NAMALWA (cell line): ENCODE data around the gene PBX3.

Source experiments
- DNase-seq: peaks from one replicate; pipeline ENCODE4 v3.0.0-alpha.2; 2015; ENCODE audit warnings: low spot score

PBX3 gene

DNA sequence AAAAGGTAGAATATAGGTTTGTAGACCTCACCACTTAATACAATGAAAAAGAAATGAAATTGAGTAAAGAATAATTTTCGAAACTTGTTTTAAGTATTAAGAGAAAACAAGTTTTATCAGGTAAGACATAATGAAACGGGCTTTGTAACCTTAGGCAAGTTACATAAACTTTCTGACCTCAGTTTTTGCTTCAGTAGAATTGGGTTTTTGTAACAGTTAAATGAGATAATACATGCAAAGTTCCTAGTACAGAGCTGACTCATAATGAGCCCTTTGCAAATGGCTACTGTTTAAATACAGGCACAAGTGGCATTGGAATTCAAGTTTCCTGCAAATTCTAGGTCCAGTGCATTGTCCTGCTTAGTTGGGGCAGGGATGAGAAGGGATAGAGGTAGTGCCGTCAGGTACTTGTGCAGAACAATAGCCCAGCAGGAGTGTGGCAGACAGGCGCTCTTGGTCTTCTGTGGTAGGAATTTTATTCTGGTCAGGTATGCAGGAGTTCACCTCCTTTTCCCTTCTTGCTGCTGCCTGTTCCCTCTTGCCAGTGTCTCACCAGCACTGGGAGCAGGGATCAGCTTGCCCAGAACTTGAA lies 203.8 kb downstream of the PBX3 start:
- no peak for DNase-seq

DNA sequence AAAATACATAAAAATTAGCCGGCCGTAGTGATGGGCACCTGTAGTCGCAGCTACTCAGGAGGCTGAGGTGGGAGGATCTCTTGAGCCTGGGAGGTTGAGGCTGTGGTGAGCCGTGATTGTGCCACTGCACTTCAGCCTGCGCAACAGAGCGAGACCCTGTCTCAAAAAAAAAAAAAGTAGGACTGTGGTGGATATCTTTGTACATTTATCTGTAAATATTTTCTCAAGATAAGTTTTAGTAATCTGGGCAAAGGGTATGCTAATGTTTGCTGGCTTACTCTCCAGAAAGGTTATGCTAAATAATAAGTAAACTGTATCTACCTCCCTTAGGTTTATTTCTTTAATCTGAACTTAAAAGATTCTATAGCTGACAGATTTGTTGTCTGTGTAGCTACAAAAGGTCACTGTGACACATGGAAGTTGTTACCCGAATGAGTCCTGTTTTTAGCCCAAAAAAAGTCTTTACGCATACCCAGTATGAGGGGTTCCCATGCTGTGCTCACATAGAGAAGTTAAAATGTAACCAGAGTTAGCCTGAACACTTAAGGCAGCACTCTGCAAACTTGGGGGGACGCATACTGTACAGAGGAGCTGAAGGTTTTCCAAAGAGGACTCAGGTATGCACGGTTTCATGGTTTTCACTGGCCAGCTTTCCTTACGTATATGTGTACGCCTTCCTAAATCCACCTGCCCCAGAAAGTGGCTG lies 206.3 kb downstream of the PBX3 start:
- DNase-seq: no peak

DNA sequence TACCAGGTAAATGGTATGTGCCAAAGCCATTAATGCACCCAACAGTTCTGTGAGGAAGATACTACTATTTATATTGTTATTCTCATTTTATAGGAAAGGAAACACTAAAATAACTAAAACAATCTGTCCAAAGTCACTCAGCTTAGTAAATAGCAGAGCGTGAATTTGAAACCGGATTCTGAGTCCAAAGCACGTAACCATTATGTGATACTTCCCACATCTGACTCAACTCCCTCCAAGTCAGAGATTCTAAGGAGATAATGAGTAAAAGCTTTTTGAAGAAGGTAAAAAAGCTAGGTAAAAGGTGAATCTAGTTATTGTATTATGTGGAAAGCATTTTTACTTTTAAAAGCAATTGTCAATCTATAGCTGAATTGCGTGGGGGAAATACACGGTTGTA lies 208.9 kb downstream of the PBX3 start:
- DNase-seq: no peak

DNA sequence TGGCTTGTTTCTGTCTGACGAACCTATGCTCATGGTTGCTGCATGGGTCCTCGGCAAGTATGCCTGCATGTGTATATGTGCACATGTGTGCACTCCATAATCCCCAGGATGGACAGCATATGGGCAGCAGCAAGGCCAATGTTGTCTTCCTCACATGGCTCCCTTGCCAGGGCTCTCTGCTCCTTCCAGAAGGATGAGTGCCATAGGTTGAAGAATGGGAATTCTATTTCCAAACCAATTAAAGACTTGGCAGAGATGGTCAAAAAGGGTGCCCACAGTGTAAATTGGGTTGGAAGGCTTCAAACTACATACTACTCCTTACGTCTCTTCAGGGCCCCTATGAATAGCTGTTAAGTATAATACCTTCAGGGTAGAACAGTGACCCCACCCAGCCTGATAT lies 212.1 kb downstream of the PBX3 start:
- no peak for DNase-seq

DNA sequence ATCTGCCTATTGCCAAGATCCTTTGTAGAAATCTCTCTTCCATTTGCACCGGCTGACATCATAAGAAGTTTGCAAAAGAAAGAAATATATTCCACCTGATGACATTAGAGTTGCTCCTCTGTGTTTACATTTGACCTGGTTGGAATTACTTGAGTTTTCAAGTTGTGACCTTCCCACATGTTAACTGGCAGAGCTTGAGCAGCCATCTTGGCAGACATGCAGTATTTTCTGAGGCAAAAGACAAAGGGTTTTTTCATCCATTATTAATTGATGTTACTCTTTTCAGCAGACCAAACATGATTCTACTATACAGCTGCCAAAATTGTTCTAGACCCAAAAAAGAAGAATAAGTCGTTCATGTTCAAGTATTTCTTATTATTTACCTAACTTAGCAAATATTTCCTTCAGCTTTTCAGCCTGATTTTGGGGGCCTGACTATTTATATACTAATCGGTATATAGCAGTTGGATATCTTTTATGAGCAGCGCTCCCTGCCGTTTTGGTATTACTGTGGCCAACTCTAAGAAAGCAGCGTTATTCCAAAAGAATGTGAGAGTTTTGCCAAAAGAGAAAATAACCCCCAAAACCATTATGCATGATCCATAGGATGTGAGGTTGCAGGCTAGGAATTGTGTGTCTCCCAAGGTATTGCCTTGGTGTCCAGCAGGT lies 212.9 kb downstream of the PBX3 start:
- DNase-seq: no peak

DNA sequence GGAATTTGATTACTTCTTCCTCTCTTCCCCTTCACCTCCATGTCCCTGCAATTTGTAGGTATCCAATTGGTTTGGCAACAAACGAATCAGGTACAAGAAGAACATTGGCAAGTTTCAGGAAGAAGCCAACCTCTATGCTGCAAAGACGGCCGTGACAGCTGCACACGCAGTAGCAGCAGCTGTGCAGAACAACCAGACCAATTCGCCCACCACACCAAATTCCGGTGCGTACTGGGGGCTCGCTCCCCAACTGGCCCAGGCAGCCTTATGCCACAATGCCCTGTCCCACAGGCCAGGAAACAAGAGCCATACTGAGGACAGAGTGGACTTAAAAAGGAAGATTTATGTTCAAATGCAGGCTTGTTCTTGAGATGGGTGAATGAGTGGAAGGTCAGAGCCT lies 213.5 kb downstream of the PBX3 start:
- DNase-seq: no peak

DNA sequence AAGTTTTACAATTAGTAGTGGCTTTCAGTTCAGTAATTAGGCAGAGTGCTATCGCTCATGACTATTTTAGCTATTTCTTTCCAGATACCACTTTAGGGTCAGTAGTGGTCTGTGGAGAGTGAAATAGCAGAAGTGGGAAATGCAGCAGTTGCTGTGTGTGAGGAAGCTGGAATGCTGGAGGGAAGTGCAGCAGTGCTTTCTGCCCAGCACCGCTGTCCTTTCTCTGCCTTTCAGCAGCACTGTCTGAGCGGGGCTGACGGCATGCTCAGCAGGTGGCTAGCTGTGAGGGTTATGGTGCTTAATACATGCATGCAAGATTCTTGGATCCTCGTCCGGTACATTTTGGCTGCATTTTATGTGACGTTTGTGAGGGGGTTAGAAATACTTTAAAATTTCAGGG lies 213.9 kb downstream of the PBX3 start:
- no peak for DNase-seq

DNA sequence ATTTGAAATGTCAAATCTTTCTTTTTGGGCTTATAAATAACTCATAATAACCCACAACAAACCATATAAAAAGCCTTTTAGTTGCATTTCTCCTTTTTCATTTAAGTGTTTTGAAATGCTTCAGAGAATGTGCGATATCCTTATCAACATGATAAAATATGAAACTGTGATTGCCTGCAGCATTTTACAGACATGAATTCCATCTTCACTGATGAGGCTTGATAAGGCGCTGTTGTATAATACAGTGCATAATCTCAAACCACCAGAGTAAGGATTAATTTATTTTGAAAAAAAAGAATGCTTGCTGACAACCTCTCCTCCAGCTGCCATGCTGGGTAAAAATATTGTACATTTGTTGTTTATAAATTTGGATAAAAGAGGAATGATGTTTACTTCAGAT lies 216.8 kb downstream of the PBX3 start:
- no peak for DNase-seq

DNA sequence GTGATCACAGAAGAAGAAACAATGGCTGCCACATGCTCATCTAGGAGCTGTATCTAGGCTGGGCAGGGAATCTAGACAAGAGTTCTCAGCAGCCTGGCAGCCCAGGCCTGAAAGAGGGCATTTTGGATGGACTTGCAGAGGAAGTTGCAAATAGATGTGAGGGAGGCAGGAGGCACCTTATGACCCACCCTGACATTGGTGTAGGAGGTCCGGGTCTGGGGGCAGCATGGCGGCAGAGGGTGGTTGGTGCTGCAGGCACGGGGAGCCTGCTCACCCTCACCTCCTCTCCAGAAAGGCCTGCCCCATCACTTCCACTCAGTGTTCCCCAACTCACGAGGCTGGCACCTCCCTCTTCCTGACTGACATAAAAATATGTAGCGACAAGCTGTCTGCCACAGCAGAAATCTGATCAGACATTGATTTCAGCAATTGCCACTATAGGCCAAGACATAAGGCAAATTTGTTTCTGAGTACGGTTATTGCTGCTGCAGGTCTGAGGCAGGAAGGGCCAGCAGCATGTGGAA lies 217.6 kb downstream of the PBX3 start:
- no peak for DNase-seq

DNA sequence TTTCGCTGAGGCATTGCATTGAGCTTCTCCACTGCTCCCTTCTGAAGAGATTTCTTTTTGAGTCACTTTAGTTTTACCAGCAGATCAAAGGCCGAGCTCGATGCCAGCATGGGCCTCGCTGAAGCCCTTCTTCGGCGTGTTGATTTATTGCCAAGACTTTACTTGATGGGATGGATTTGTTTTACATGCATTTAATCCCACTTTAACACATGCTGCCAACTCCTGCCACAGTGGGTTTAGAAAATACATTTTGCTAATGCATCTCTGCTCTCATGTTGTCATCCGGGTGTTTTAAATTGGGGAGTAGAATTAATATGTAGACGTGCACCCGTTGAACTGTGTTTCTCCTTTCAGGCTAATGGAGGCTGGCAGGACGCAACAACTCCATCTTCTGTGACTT lies 218.3 kb downstream of the PBX3 start:
- DNase-seq: no peak

DNA sequence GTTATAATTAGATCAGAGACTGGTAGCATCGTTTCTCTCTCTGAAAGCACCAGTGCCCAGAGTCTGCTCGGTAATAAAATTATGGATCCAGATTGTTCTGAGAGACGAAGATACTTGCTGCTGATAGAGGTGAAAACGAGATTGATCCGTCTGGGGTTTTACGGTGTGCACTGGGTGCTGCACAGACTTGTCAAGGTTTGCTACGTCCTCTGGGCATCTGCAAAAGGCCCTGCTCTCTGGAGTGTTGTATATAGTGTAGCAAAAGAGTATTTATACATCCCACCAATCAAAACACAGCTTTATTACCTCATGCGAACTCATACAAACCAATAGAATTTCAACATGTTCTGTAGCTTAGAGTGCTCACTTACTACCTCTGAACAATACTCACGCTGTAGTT lies 219.3 kb downstream of the PBX3 start:
- DNase-seq: no peak

DNA sequence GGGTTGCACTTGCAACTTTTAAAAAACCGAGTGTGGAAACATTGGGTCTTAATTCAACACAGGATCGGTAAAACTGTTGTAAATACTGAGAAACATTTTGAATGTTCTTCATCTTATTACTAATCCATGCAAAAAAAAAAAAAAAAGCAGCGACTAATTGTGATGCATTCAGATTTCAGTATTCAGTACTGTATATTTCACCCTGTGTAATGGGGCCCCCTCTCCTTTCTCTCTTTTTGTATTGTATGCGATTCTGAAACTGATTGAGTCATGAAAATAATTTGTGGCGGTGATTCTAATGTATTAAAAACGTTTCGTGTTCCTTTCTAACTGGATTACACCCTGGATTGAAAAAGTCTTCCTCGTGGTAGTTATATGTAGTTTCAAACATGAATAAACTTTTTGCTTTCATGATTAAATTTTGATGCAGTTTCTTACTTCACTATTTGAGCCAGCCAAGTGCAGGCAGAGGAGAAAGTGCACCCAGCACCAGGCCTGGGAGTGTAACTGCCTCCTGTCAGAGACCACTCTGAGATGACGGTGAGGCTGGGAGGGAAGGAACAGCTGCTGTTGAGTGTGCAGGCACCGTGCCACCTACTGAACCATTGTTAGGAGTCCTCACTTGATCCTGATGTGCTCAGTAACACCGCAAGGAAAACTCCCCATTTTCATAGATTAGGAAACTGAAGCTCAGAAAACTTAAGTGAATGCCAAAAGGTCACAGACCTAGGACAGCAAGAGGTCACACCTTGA lies 220.0 kb downstream of the PBX3 start:
- DNase-seq: no peak

DNA sequence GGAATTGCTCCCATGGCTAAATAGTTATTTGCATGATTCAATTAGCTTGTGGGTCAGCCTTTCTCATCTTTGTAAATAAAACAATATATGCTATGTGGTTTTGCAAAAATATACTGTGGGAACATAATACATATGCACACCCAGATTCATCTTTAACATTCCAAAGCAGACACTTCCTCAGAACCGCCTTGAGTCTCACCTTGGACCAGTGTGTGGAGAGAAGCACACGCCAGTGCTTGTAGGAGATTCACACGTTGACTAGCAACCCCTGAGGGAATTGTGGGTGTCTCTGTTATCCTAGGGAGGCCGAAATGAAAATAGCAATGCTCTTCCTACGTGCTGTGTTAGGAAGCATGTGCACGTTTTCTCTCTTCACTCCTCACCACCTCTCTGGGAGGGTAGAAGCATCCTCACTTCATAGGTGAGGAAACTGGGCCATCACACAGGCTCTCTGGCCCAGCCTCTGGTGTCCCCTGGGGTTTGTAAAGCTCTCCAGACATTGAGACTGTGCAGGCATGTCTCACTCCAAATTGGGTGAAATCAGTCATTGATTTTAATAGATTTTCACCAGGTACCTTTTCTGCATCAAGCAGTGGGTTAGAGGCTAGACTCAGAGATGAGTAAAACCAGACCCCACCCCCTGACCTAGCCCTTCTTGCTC lies 221.7 kb downstream of the PBX3 start:
- no peak for DNase-seq

DNA sequence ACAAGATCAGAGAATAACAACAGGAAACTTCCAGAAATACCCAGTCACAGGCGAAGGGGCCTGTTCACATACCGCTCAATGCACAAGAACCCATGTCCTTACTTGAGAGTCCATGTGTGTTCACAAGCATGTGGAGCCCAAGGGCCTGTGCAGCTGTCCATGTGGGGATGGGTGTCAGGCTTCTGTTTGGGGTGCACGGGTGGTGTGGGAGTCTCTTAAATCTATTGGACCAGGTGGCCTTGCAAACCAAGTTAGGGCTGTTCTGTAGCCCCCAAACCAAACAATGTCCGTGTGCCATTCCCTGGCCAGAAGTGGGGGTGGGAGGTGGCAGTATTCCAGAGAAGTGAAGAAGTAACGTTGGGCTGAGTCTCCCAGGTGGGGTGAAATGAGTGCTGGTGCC lies 222.3 kb downstream of the PBX3 start:
- no peak for DNase-seq

DNA sequence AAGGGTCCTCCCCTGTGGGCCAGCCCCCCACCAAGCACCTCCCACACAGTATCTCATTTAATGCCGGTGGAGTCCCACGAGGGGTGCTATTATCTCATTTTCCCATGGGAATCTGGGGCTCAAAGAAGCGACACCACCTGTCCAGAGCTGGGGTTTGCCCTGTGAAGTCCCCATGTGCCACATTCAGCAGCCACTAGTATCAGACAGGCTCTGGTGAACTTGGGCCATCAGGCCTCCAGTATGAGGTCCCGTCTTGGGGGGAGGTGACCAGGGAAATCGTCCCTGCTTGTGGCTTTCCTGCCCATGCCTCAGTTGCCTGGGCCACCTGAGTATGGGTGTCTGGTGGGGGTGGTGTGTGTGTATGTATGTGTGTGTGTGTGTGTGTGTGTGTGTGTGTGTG lies 222.7 kb downstream of the PBX3 start:
- no peak for DNase-seq

DNA sequence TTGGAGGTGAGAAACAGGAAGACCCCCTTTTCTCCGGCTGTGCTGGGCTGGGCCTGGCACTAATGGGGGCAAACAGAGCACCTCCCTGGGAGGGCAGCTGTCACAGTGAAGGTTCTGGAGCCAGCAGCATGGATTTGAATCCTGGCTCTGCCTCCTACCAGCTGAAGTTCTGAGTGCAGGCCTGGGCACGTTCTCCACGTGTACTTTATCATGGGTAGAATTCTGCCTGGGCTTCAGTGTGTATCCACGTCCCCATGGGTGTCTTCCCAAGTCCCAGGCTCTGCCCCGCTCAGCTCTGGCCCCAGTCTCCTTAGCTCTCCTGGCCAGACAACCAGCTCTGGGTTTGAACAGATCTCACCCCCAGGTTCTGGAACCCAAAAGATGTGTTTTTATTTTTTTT lies 223.2 kb downstream of the PBX3 start:
- no peak for DNase-seq

DNA sequence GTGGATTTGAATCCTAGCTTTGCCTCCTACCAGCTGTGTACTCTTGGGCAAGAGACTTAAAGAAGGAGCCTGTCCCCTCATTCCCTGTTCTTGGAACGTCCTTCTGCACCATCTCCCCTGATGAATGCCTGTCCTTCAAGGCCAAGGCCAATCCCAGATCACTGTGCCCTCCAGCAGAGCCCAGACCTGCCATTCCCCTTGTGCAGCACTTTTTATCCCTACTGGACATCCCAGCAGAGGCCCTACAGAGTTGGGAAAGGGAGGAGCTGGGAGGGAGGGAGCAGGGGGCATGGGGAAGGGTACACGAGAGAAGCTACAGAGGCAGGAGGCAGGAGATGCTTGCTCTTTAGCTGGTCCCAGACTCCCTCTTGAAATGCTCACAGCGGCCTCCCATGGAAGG lies 223.9 kb downstream of the PBX3 start:
- DNase-seq: no peak

DNA sequence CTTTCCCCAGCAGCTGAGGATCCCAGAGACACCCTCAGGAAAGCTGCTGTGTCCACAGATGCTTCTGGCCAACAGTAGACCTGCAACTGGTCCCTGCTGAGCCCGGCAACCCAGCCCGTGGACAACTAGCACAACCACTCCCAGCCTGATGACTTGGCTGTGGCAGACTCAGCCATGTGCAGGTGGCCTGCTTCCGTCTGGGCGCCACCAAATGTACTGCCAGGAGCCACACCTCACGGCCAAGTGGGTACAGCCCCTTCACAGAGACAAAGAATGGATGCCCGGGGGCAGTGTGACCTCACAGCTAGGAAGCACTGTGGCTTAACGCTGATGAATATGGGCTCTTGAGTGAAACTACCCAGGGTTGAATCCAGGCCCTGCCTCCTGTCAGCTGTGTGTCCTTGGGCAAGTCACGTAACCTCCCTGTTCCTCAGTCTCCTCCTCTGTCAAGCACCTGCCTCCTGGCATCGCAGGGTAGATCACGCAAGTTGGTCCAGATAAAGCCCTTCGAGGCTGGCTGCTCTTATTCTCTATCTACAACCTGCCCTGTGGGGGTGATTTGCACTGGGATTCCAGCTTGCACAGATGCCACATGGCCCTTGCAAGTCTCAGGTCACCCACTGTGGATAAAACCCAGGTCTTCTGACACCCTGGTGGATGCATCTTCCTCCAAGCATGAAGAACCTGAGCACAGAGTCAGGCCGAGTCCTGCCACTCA lies 225.0 kb downstream of the PBX3 start:
- no peak for DNase-seq

DNA sequence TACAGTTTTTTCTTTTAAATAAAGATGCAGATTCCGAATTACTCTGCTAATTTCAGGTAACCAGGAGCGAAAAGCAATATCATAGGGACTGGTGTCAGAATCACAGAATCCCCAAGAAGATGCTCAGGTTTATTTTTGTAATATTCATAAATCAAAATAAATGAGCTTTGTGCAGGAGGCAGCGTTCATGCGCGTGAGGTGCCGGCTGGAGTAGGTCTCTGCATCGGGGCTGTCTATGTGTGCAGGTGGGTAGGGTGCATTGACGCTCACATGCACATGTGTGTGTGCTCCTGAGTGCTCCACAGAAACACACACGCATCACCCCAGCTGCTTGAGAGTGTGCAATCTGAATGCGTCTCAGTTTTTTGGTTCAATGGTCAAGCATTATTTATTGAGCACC lies 226.4 kb downstream of the PBX3 start:
- DNase-seq: no peak

DNA sequence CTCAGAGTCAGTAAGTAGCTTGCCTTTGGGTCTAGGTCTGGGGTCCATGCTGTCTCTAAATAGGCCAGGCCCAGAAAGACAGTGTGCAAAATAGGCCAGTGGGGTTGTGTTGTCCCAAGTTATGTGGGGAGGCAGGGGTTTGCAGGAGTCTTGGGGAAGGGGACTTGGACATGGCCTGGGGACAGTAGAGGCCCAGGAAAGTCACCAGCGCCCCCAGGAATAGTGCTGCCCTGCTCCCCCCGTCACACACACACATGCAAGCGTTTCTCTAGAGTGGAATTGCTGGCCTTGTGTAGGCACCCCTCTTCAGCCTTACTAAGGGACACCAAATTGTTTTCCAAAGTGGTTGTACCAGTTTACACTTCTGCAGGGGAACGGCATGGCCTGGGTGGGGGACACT lies 227.5 kb downstream of the PBX3 start:
- DNase-seq: no peak

DNA sequence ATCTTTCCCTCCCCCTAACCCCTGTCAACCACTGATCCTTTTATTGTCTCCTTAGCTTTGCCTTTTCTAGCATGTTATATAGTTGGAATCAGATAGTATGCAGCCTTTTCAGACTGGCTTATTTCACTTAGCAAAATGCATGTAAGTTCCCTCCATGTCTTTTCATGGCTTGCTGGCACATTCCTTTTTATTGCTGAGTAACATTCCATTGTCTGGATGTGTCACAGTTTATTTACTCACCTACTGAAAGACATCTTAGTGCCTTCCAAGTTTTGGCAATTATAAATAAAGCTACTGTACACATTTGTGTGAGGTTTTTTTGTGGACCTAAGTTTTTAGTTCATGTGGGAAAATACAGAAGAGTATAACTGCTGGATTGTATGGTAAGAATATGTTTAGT lies 230.1 kb downstream of the PBX3 start:
- no peak for DNase-seq

DNA sequence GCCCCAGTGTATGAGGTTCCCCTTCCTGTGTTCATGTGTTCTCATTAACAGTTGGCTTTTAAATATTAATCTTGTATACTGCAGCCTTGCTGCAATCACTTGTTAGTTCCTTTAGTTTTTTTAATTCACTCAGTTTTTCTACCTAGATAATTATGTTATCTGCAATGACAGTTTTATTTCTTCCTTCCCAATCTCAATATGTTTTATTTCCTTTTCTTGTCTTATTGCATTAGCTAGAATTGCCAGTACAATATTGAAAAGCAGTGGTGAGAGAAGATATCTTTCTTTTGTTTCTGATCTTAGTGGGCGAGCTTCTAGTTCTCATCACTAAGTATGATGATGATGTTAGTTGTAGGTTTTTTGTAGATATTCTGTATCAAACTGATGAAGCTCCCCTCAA lies 232.2 kb downstream of the PBX3 start:
- no peak for DNase-seq
